Stimulated activated CD4-positive, alpha-beta T cell treated with anti-CD3 and anti-CD28 coated beads, TNF-alpha, amount 100 ng/mL, for 48 hours (primary cell): ENCODE results near the gene PTPDC1.
"Not testable (repeated sequence)": the region's sequence is repeated elsewhere in the genome, so short reads cannot be mapped to it uniquely, and the experiment has no call there.

ENCODE experiments used
- DNase-seq, 3 donors: peaks; one replicate each; pipeline ENCODE4 v3.0.0-alpha.2; 2020; ENCODE audit warnings: low read depth in 3 of 3

Gene PTPDC1

GRCh38 chr9:94086486-94087345, 2.5 kb downstream of the PTPDC1 start:
- DNase-seq: no peak

GRCh38 chr9:94094219-94095145, 10.2 kb downstream of the PTPDC1 start:
- DNase-seq: not testable (repeated sequence)

GRCh38 chr9:94096819-94097577, 12.7 kb downstream of the PTPDC1 start:
- DNase-seq: no peak

- no peak for DNase-seq
Observed at GRCh38 chr9:94097788-94098414, 13.6 kb downstream of the PTPDC1 start.

- no peak for DNase-seq
Observed at GRCh38 chr9:94100152-94100879, 16.1 kb downstream of the PTPDC1 start.

GRCh38 chr9:94101162-94101853, 17.0 kb downstream of the PTPDC1 start:
- no peak for DNase-seq

GRCh38 chr9:94108584-94108983, 24.3 kb downstream of the PTPDC1 start:
- DNase-seq: no peak

- DNase-seq: no peak
Observed at GRCh38 chr9:94110821-94111252, 26.6 kb downstream of the PTPDC1 start.

GRCh38 chr9:94111446-94111845, 27.2 kb downstream of the PTPDC1 start:
- DNase-seq: no peak

- DNase-seq: no peak
Observed at GRCh38 chr9:94112716-94113465, 28.6 kb downstream of the PTPDC1 start.

GRCh38 chr9:94120088-94120487, 35.8 kb downstream of the PTPDC1 start:
- not testable (repeated sequence) for DNase-seq

- DNase-seq: no peak
Observed at GRCh38 chr9:94120854-94121376, 36.7 kb downstream of the PTPDC1 start.

GRCh38 chr9:94126844-94127243, 42.6 kb downstream of the PTPDC1 start:
- no peak for DNase-seq

- DNase-seq: no peak
Observed at GRCh38 chr9:94127806-94128205, 43.5 kb downstream of the PTPDC1 start.

- no peak for DNase-seq
Observed at GRCh38 chr9:94128580-94128979, 44.3 kb downstream of the PTPDC1 start.

GRCh38 chr9:94134629-94135028, 50.4 kb downstream of the PTPDC1 start:
- DNase-seq: no peak

GRCh38 chr9:94135222-94135621, 51.0 kb downstream of the PTPDC1 start:
- DNase-seq: no peak

- no peak for DNase-seq
Observed at GRCh38 chr9:94139672-94140417, 55.6 kb downstream of the PTPDC1 start.
